Occipital lobe (tissue), 2 donors: Measurements from ENCODE around the gene ZNF217. TPM values are rescaled to one million over a fixed set of nuclear protein-coding genes. Genes with fewer than 3 reads are reported as not detected.
"Not testable (repeated sequence)": the region's sequence is repeated elsewhere in the genome, so short reads cannot be mapped to it uniquely, and the experiment has no call there.

Experiments
- DNase-seq: peaks from one replicate; lab custom pipeline; 2025; lab: John Stamatoyannopoulos, UW
- total RNA-seq: library from RNA; depleted of rRNA; stranded (reverse); fragments of >200 nt; gene quantifications from one replicate; pipeline ENCODE4 v1.2.3, GENCODE V29; 2014

Gene ZNF217
- total RNA-seq, 1 donor from 2014 or later, result 7.3 TPM

GRCh38 chr20:53569606-53570307 is 23.9 kb downstream of the ZNF217 start:
- no peak for DNase-seq

DNA sequence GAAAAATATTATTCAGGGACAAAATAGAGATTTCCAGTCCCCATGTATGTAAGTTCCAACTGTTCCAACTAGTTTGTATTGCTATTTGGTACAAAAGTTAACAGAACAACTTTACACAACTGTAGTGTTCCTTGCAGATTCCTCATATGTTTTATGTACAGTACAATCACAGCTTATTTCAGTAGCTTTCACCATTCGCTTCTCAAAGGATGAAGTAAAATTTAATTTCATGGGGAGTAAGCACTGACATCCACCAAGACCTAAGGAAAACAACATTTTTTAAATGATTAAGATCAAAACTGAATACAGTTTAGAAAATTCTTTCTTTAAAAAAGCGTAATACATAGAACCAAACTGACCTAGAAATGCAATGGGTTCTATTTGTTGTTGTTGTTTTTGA is 24.6 kb downstream of the ZNF217 start:
- no peak for DNase-seq

GRCh38 chr20:53568351-53568750 is 25.3 kb downstream of the ZNF217 start:
- no peak for DNase-seq

DNA sequence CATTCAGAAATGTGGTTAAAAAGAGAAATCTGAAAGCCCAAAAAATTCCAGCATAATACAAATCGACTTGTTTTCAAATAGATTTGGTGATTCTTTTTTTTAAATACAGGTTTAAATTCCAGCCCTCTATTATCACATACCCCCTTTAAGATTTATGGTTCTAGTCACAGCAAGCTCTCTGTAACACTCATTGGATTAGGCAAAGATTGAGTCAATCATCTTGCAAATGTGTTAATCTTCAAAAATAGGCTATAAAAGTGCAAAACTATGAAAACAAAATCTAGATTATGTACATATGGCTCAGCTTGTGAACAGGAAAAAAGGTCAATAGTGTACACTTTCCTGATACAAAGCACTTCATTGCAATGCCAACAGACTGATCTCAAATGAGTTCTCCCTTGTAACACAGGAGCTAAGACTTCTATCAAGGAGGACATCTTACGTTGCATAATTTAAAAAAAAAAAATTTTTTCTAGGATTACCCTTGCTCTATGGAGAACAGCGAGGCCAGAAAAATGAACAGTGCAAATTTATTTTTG is 26.2 kb downstream of the ZNF217 start:
- DNase-seq, result no peak

GRCh38 chr20:53566623-53567022 is 27.0 kb downstream of the ZNF217 start:
- not testable (repeated sequence) for DNase-seq

DNA sequence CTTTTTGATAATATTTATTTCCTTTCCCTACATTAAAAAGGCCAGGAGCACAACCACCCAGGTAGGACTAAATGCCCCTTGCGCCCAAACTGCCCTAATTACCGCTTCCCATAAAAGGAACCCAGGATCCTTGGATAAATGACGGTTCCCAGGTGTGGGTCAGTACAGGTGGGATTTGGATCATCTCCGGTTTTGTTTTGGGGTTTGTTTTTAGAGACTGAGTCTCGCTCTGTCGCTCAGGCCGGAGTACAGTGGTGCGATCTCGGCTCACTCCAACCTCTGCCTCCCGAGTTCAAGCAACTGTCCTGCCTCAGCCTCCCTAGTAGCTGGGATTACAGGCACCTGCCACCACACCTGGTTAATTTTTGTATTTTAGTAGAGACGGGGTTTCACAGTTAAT is 28.4 kb downstream of the ZNF217 start:
- no peak for DNase-seq

DNA sequence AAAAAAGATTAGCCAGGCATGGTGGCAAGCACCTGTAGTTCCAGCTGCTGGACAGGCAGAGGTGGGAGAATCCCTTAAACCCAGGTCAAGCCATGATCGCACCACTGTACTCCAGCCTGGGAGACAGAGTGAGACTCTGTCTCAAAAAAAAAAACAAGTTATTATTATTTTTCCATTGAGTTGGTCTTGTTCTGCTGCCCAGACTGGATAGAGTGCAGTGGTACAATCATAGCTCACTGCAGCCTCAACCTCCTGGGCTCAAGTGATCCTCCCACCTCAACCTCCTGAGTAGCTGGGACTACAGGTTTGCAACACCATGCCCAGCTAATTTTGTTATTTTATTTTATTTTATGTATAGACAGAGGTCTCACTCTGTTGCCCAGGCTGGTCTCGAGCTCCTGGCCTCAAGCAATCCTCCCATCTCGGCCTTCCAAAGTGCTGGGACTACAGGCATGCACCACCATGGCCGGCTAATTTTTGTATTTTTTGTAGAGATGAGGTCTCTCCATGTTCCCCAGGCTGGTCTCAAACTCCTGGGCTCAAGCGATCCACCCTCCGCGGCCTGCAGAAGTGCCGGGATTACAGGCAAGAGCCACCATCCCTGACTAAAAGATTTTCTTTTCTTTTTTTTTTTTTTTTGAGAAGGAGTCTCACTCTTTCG is 31.4 kb downstream of the ZNF217 start:
- DNase-seq, result not testable (repeated sequence)

GRCh38 chr20:53561505-53561904 is 32.1 kb downstream of the ZNF217 start:
- no peak for DNase-seq

GRCh38 chr20:53559816-53560215 is 33.8 kb downstream of the ZNF217 start:
- DNase-seq, result no peak

DNA sequence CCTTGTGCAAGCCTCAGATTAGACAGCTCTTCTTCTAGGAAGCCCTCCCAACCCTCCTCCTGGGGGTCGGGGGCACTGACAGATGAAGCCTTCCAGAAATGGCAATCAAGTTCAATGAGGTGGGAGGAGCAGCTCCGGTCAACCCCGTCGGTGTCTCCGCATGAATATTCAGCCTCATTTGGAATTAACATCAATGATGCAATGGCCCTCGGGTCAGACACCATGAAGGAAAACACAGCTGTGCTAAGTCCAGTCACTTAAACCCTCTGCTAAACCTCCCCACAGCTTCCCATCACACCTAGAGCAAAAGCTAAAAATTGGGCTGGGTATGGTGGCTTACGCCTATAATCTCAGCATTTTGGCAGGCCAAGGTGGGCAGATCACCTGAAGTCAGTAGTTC is 36.5 kb downstream of the ZNF217 start:
- no peak for DNase-seq

DNA sequence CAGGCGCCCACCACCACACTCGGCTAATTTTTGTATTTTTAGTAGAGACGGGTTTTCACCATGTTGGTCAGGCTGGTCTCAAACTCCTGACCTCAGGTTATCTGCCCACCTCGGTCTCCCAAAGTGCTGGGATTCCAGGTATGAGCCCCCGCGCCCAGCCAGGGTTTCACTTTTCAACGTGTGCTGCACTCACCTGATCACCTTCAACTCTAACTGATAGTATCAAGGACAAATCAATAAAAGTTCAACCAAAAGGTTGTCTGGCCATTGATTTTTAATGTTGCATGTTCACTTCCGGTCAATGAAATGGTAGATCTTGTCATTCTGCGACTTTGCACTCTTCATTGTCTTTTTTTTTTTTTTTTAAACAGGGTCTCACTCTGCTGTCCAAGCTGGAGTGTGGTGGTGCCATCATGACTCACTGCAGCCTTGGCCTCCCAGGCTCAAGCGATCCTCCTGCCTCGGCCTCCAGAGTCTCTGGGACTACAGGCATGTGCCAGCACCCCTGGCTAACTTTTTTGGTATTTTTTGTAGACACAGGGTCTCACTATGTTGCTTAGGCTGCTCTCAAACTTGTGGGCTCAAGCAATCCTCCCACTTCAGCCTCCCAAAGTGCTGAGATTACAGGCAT is 37.3 kb downstream of the ZNF217 start:
- no peak for DNase-seq

GRCh38 chr20:53555816-53556215 is 37.8 kb downstream of the ZNF217 start:
- no peak for DNase-seq

- no peak for DNase-seq
Observed at GRCh38 chr20:53555081-53555480, 38.6 kb downstream of the ZNF217 start.

- DNase-seq, result not testable (repeated sequence)
Observed at GRCh38 chr20:53552572-53552893, 41.1 kb downstream of the ZNF217 start.

- not testable (repeated sequence) for DNase-seq
Observed at GRCh38 chr20:53551719-53552571, 41.7 kb downstream of the ZNF217 start.

- no peak for DNase-seq
Observed at GRCh38 chr20:53550280-53551187, 43.1 kb downstream of the ZNF217 start.

DNA sequence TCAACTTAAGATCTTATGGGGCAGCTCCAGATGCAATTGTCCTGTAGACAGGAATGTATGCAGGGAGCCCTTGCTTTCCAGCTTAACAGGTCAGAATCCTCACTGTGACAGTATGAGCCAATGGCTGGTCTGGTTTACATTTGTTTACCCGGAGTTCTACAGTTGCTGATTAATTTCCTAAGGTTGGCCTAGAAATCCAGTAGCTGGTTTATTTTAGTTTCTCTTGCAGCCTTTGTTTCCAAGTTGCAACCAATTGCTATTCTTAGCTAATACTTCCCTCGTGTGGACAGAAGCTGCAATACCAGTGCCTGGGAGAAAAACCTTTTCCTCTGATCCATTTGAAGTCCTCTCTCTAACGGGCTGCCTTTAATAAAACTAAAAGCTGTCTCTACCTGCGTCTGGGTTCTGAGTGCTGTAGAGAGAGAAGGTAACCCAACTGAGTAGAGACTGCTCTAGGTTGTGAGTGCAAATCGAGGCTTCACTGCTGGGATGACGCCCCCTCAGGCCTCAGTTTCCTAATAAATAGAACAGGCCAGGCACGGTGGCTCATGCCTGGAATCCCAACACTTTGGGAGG is 45.9 kb downstream of the ZNF217 start:
- DNase-seq, result peak; percentile 2

DNA sequence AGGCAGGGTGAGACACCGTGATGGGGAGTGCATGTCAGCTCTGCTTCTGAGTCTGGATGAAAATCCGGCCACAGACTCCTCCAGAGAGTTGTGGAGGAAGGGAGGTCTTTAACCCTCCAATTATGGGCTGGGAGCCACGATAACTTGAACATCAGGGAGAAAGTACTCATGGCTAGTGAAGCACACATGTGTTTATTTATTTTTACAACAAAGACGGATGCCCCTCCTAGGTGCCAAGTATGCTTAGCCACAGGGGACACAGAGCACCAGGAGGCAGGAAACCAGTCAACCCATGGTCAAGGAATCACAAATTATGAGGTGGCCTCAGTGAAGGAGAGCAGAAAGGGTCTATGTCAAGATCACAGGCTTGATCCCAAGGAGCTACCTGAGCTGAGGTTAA is 54.1 kb downstream of the ZNF217 start:
- DNase-seq, result no peak

- DNase-seq, result not testable (repeated sequence)
Observed at GRCh38 chr20:53536382-53536781, 57.3 kb downstream of the ZNF217 start.

- no peak for DNase-seq
Observed at GRCh38 chr20:53535878-53536277, 57.8 kb downstream of the ZNF217 start.
